Kidney epithelial cell (primary cell): ENCODE results near the gene ATXN10. TPM values are rescaled to one million over a fixed set of nuclear protein-coding genes. Genes with fewer than 3 reads are reported as not detected.
A peak's percentile ranks its signal among the peaks of the same experiment; 100 is the strongest.

Source experiments
- DNase-seq: peaks from one replicate; pipeline ENCODE4 v3.0.0-alpha.2; 2010; ENCODE audit warnings: low read depth
- H3K27me3 ChIP-seq: 2 replicates; pipeline ENCODE4 v1.6.0; 2011; ENCODE audit warnings: low read length; ENCODE audit not compliant: control insufficient read depth, insufficient read depth
- H3K36me3 ChIP-seq: 2 replicates; pipeline ENCODE4 v1.5.1; 2011; ENCODE audit warnings: low read length; ENCODE audit not compliant: control insufficient read depth, insufficient read depth
- H3K4me3 ChIP-seq: 2 replicates; pipeline ENCODE4 v1.5.1; 2011; ENCODE audit warnings: low read depth, mild to moderate bottlenecking, control low read depth, low read length
- total RNA-seq: library from RNA; depleted of rRNA; stranded (reverse); fragments of >200 nt; gene quantifications from 2 replicates; pipeline ENCODE4 v1.2.3, GENCODE V29; 2015
- TF ChIP-seq, protein P1 (sequence below): IDR thresholded peaks from 2 replicates; pipeline ENCODE4 v1.5.1; 2011; ENCODE audit warnings: mild to moderate bottlenecking, moderate library complexity, low read length, control low read depth, inconsistent platforms; ENCODE audit not compliant: insufficient read depth, poor library complexity, severe bottlenecking

The ATXN10 gene
- total RNA-seq, 1 donor from 2014 or later = 127 TPM

GRCh38 chr22:45837508-45837907 is 165.9 kb downstream of the ATXN10 start:
- H3K27me3 ChIP-seq = no peaks in the 10 kb centered on the region
- TF ChIP-seq, protein P1, sequence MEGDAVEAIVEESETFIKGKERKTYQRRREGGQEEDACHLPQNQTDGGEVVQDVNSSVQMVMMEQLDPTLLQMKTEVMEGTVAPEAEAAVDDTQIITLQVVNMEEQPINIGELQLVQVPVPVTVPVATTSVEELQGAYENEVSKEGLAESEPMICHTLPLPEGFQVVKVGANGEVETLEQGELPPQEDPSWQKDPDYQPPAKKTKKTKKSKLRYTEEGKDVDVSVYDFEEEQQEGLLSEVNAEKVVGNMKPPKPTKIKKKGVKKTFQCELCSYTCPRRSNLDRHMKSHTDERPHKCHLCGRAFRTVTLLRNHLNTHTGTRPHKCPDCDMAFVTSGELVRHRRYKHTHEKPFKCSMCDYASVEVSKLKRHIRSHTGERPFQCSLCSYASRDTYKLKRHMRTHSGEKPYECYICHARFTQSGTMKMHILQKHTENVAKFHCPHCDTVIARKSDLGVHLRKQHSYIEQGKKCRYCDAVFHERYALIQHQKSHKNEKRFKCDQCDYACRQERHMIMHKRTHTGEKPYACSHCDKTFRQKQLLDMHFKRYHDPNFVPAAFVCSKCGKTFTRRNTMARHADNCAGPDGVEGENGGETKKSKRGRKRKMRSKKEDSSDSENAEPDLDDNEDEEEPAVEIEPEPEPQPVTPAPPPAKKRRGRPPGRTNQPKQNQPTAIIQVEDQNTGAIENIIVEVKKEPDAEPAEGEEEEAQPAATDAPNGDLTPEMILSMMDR = no peak
- H3K4me3 ChIP-seq = no peak overlapping the region
- DNase-seq = no peak
- no peaks in the 10 kb centered on the region for H3K36me3 ChIP-seq

DNA sequence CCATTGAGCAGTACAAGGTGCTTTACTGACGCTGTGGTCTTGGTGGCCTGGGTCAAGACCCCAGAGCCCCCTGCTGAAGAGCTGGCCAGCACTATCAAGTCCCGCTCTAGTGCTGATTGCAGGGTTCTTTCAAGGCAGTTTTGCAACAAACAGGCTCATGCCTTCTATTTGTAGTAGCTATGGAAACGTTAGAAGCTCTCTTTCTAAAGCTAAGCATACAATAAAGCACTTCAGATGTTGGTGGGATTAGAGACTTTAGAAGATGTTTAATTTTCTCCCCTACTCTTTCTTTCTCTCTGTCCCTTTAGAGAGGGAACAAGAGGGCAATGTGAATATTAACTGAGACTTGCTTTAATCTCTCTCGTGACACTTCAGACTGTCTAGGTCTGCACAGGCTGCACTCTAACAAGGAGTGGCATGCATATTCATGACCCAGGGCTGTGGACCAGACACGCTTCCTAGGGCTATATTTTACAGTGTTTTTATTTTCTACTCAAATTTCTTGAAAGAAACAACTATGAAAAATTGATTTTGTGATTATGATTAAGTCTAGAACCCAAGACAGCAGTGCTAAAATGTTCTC is 166.8 kb downstream of the ATXN10 start:
- Histone ChIP-seq H3K36me3 (no peaks in the 10 kb centered on the region), H3K4me3 (no peak overlapping the region), H3K27me3 (no peaks in the 10 kb centered on the region)
- TF ChIP-seq, protein P1 = no peak
- no peak for DNase-seq

GRCh38 chr22:45840483-45840882 is 168.8 kb downstream of the ATXN10 start:
- no peak overlapping the region for H3K4me3 ChIP-seq
- TF ChIP-seq, protein P1 = no peak
- H3K27me3 ChIP-seq = no peaks in the 10 kb centered on the region
- no peaks in the 10 kb centered on the region for H3K36me3 ChIP-seq
- no peak for DNase-seq

DNA sequence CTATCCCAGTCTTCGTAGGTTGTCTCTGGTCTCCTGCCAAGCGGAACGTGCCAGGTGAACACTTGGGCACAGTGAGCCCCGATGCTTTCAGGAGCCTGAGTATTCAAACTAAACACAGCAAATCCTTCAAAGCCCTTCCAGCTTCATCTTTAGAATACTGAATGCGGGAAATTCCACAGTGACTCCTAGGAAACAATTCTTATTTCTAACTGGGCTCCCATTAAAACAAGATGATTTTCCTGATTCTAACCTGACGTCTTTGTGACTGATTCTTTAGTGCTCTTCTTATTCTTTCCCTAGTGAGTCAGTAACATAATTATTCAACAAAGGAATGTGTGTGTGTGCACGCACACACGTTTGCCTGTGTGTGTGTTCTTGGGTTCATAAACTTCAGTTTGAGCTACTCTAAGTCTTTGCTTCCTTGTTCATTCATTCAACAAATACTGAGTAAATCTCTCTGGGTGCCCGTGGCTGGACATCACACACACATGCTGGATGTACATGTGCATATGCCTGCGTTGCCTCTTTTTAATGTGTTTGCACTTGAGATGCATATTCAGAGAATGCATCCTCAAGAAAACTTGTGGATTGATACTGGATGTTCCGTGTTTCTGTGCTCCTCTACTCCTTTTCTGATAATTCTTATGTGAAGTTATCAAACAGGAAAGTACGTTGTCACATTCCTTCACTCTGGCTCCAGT is 170.8 kb downstream of the ATXN10 start:
- Histone ChIP-seq H3K27me3 (no peaks in the 10 kb centered on the region), H3K4me3 (no peak overlapping the region), H3K36me3 (no peaks in the 10 kb centered on the region)
- TF ChIP-seq, protein P1 = no peak
- DNase-seq = peak; percentile 49

DNA sequence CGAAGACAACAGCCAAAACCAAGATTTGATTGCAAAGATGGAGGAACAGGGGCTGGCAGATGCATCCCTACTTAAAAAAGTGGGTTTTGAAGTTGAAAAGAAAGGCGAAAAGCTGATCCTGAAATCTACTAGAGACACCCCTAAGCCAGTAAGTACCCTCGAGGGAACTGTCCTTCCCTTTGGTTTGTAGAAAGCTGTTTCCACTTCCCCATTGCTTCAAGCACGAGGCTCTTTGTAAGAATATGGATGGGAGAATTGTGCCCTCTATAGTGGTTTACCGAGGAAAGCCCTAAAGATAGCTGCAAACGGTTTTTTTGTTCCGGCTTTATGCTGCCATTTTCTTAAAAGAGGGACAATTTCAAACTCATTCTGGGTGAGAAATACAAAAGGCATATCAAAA is 171.4 kb downstream of the ATXN10 start:
- no peak for DNase-seq
- H3K36me3 ChIP-seq = no peaks in the 10 kb centered on the region

More for the DNA sequence above, 171.4 kb downstream of the ATXN10 start:
- H3K27me3 ChIP-seq = no peaks in the 10 kb centered on the region
- no peak overlapping the region for H3K4me3 ChIP-seq
- TF ChIP-seq, protein P1 = no peak
